PC-9 (cell line): ENCODE results near the gene TOR1A. TPM values are rescaled to one million over a fixed set of nuclear protein-coding genes. Genes with fewer than 3 reads are reported as not detected.

Source experiments
- BruUV-seq: library from RNA; stranded (reverse); fragments of 400-500 nt; replicated peaks from 2 replicates; lab custom pipeline; 2021; lab: Mats Ljungman, UMichigan
- CTCF ChIA-PET: fragments of 300-600 bp; sonication (Branson Sonifier 250); formaldehyde crosslinking; loops from one replicate; lab custom pipeline; 2022; ENCODE audit warnings: antibody characterized with exemption; lab: Charles Lee
- POLR2A ChIA-PET: fragments of 300-600 bp; sonication (Branson Sonifier 250); formaldehyde crosslinking; loops from one replicate; lab custom pipeline; 2022; ENCODE audit warnings: antibody characterized with exemption; ENCODE audit not compliant: unreplicated experiment; lab: Charles Lee
- DNase-seq, 2 experiments: peaks; one replicate each; pipeline versions ENCODE4 v3.0.0 to v3.0.0-alpha.2; 2015 to 2022; ENCODE audit warnings: mixed read lengths in 1 of 2
- H2AFZ ChIP-seq: fragments of 200-600 bp; sonication (generic); 2 replicates; pipeline ENCODE4 v1.8.1; 2017; ENCODE audit warnings: antibody characterized with exemption
- H3F3A ChIP-seq: fragments of 200-600 bp; sonication (generic); 2 replicates; pipeline ENCODE4 v1.8.1; 2017; ENCODE audit warnings: antibody characterized with exemption, mild to moderate bottlenecking, low read depth; ENCODE audit not compliant: insufficient read depth
- H3K27ac ChIP-seq: fragments of 200-600 bp; sonication (generic); 2 replicates; pipeline ENCODE4 v1.6.1; 2016; ENCODE audit warnings: mixed run types
- H3K27me3 ChIP-seq: fragments of 200-600 bp; sonication (generic); 2 replicates; pipeline ENCODE4 v1.6.1; 2016; ENCODE audit warnings: low read depth, mixed run types; ENCODE audit not compliant: insufficient read depth
- H3K36me3 ChIP-seq: fragments of 200-600 bp; sonication (generic); 2 replicates; pipeline ENCODE4 v1.6.1; 2016; ENCODE audit warnings: low read depth, mixed run types
- H3K4me1 ChIP-seq: fragments of 200-600 bp; sonication (generic); replicated peaks from 2 replicates; pipeline ENCODE4 v1.6.1; 2016; ENCODE audit warnings: mixed run types; ENCODE audit not compliant: insufficient read depth
- H3K4me2 ChIP-seq: fragments of 200-600 bp; sonication (generic); 2 replicates; pipeline ENCODE4 v1.6.1; 2017; ENCODE audit warnings: mixed run types
- H3K4me3 ChIP-seq: fragments of 200-600 bp; sonication (generic); 2 replicates; pipeline ENCODE4 v1.6.1; 2016; ENCODE audit warnings: mixed run types
- H3K79me2 ChIP-seq: fragments of 200-600 bp; sonication (generic); 2 replicates; pipeline ENCODE4 v1.6.1; 2017; ENCODE audit warnings: low read depth, mixed run types
- H3K9me2 ChIP-seq: fragments of 200-600 bp; sonication (generic); 2 replicates; pipeline ENCODE4 v1.8.1; 2017; ENCODE audit warnings: mild to moderate bottlenecking; ENCODE audit not compliant: insufficient read depth
- H3K9me3 ChIP-seq: fragments of 200-600 bp; sonication (generic); 2 replicates; pipeline ENCODE4 v1.8.1; 2016; ENCODE audit warnings: low read depth; ENCODE audit not compliant: insufficient read depth
- H4K20me1 ChIP-seq: fragments of 200-600 bp; sonication (generic); 2 replicates; pipeline ENCODE4 v1.8.1; 2017; ENCODE audit not compliant: insufficient read depth
- EZH2 ChIP-seq: fragments of 200-600 bp; sonication (generic); IDR thresholded peaks from 2 replicates; pipeline ENCODE4 v1.8.0; 2017; ENCODE audit warnings: antibody characterized with exemption, low read depth
- intact Hi-C: fragments of 100-400 bp; cut with micrococcal nuclease; formaldehyde crosslinking; loops from one replicate; pipeline ENCODE4 v1.10.0; 2022; ENCODE audit not compliant: unreplicated experiment
- total RNA-seq: library from RNA; stranded (reverse); gene quantifications from 2 replicates; pipeline ENCODE4 v1.2.3, GENCODE V29; 2021
- TF ChIP-seq, protein P1 (sequence below): fragments of 200-600 bp; sonication (generic); conservative IDR thresholded peaks from 2 replicates; pipeline ENCODE4 v1.6.1; 2017; ENCODE audit warnings: mixed run types, antibody characterized with exemption, mild to moderate bottlenecking, moderate library complexity

Gene TOR1A
- total RNA-seq, 1 experiment from 2014 or later: 43.5 TPM

DNA sequence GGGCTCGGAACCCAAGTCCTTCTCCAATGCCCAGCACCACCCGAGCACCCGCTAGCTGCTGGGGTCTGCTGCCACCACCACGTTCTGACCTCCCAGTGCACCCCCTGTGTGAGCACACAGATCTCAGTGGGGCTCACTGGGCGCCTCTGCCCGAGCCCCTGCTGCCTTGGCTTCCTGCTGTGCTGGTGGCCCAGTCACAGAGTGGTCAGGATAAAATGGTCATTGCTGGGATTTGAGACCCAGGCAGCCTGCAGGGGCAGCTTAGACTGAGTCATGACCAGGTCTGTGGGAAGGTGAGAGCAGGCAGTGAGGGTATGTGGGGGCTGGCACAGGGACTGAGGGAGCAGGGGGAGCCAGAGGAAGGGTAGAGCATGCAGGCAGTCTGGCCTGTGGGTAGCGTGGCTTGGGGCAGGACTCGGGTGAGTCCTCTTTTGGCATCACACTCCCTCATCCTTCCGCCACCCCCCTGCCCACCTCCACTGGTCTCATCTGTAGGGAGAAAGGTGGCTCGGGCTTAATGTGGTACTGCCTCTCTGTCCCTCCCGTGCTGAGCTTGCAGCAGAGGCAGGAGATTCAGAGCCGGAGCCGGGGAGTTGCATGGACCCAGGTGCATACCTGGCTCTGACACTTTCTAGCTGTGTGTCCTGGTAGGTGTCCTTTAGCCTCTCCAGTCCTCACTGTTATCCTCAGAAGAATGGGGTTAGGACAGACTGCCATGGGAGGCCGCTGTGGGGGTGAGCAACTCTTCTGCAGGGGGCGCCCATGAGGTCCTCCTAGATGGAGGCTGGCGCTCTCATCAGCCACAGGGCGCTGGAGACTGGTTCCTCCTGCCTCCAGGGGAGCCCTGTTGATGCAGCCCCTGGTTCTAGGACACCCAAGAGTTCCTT lies 43.4 kb upstream of the TOR1A start:
- no peaks in the 10 kb centered on the region for H3K79me2 ChIP-seq
- intact Hi-C loops: no loop called here
- CTCF ChIA-PET: no interaction called here

DNA sequence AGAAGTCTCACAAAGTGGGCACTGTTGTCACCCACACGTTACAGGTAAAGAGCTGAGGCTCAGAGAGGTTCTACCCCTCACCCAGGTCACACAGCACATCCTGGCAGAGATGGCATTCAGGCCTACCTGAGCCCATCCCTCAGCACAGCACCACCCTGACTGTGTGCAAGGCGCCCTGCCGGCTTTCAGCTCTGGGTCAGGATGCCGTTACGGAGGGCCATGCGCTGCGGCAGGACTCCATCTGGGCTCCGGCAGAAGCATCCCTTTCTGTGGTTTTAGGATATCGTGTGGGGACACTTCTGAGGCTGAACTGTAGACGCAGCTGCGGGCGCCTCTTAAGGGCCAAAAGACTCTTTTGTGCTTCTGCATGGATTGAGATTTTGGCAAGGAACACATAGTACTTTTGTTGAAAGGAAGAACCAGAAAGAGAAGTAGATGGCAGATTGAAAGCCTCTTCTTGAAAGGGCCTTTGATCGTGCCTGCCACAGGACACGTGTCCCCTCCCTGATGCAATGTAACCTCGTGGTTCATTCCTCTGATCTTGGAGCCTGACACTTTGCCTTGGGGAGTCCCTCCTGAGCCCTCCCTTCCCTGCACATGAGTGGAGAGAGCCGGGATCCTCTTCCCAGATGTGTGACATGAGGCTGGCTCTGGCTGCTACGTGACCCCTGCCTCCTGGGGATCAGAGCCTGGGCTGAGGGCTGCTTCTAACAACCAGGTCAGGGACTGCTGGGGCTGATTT lies 42.6 kb upstream of the TOR1A start:
- intact Hi-C loops: no loop called here
- ChIA-PET CTCF (no interaction called here), POLR2A (no interaction called here)
- Histone ChIP-seq H3K4me1 (no peaks in the 10 kb centered on the region), H4K20me1 (no peaks in the 10 kb centered on the region), H3K27me3 (no peaks in the 10 kb centered on the region), H2AFZ (no peak overlapping the region), H3K4me3 (no peak overlapping the region), H3K4me2 (no peak overlapping the region), H3F3A (no peaks in the 10 kb centered on the region), H3K27ac (no peak overlapping the region), H3K9me2 (no peaks in the 10 kb centered on the region), H3K9me3 (no peaks in the 10 kb centered on the region), H3K79me2 (no peaks in the 10 kb centered on the region), H3K36me3 (peaks cover 5% of the 10 kb centered on the region; the same call in 1 of the 2 replicates)
- TF ChIP-seq, protein P1, sequence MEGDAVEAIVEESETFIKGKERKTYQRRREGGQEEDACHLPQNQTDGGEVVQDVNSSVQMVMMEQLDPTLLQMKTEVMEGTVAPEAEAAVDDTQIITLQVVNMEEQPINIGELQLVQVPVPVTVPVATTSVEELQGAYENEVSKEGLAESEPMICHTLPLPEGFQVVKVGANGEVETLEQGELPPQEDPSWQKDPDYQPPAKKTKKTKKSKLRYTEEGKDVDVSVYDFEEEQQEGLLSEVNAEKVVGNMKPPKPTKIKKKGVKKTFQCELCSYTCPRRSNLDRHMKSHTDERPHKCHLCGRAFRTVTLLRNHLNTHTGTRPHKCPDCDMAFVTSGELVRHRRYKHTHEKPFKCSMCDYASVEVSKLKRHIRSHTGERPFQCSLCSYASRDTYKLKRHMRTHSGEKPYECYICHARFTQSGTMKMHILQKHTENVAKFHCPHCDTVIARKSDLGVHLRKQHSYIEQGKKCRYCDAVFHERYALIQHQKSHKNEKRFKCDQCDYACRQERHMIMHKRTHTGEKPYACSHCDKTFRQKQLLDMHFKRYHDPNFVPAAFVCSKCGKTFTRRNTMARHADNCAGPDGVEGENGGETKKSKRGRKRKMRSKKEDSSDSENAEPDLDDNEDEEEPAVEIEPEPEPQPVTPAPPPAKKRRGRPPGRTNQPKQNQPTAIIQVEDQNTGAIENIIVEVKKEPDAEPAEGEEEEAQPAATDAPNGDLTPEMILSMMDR: no peak
- no TSS peak for BruUV-seq
- DNase-seq: no peak

More for the DNA sequence above, 43.4 kb upstream of the TOR1A start:
- DNase-seq: no peak
- TF ChIP-seq, protein P1: no peak
- TF ChIP-seq EZH2: no peak
- H3K27ac ChIP-seq: no peak overlapping the region
- no peaks in the 10 kb centered on the region for H3K9me3 ChIP-seq
- no peak overlapping the region for H2AFZ ChIP-seq
- no peaks in the 10 kb centered on the region for H4K20me1 ChIP-seq
- no peaks in the 10 kb centered on the region for H3K27me3 ChIP-seq
- POLR2A ChIA-PET: interaction anchor here (0.6 kb wide), 1 partner anchor 27 kb away, joined by 9 read pairs; no protein-coding TSS in a partner anchor
- H3F3A ChIP-seq: no peaks in the 10 kb centered on the region
- no peaks in the 10 kb centered on the region for H3K9me2 ChIP-seq
- peaks cover 5% of the 10 kb centered on the region; the same call in 1 of the 2 replicates for H3K36me3 ChIP-seq
- H3K4me3 ChIP-seq: no peak overlapping the region
- no TSS peak for BruUV-seq
- H3K4me1 ChIP-seq: no peaks in the 10 kb centered on the region
- no peak overlapping the region for H3K4me2 ChIP-seq

DNA sequence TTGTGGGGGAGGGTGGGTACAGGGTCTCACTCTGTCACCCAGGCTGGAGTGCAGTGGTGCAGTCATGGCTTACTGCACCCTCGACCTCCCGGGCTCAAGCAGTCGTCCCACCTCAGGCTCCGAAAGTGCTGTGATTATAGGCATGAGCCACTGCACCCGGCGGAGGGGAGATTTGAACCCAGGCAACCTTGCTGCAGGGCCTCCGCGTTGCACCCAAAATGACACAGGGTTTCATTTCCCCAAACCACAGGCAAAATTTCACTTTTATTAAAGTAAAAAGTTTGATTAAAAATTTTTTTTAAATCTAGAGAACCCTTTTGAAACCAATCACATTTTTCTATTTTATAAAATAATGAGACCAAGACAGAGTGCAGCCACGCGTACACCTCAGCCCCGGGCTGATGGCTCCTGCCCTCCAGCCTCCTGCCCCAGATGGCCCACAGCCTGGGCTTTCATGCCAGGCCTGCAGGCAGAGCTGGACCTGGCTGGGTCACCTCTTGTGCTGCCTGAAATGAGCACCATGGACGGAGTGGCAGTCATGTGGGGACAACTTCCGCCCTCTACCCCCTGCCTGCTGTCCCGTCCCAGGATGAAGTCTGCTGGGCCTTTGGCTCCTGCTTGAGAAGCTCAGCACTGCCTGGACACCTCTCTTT lies 41.9 kb upstream of the TOR1A start:
- no peak overlapping the region for H3K4me2 ChIP-seq
- H3K4me1 ChIP-seq: no peaks in the 10 kb centered on the region
- ChIA-PET CTCF (no interaction called here), POLR2A (no interaction called here)
- no peak overlapping the region for H2AFZ ChIP-seq
- no peaks in the 10 kb centered on the region for H3K9me3 ChIP-seq
- H3K79me2 ChIP-seq: no peaks in the 10 kb centered on the region
- intact Hi-C loops: no loop called here
- H3K27me3 ChIP-seq: no peaks in the 10 kb centered on the region
- H4K20me1 ChIP-seq: no peaks in the 10 kb centered on the region
- DNase-seq: no peak
- TF ChIP-seq EZH2: no peak
- TF ChIP-seq, protein P1: no peak
- no peaks in the 10 kb centered on the region for H3F3A ChIP-seq
- H3K4me3 ChIP-seq: no peak overlapping the region
- H3K36me3 ChIP-seq: peaks cover 5% of the 10 kb centered on the region; the same call in 1 of the 2 replicates
- H3K27ac ChIP-seq: no peak overlapping the region
- no TSS peak for BruUV-seq
- no peaks in the 10 kb centered on the region for H3K9me2 ChIP-seq
